CD8-positive, alpha-beta memory T cell (primary cell): ENCODE measurements around the gene USP11. TPM values are rescaled to one million over a fixed set of nuclear protein-coding genes. Genes with fewer than 3 reads are reported as not detected.
A peak's percentile ranks its signal among the peaks of the same experiment; 100 is the strongest.
"Not testable (repeated sequence)": the region's sequence is repeated elsewhere in the genome, so short reads cannot be mapped to it uniquely, and the experiment has no call there.

Experiments used
- CTCF ChIA-PET: fragments of 350-600 bp; sonication (Branson Sonifier 250); formaldehyde crosslinking; loops from one replicate; lab custom pipeline; 2021; ENCODE audit warnings: antibody characterized with exemption; lab: Charles Lee
- POLR2A ChIA-PET: fragments of 350-600 bp; sonication (Branson Sonifier 250); formaldehyde crosslinking; loops from one replicate; lab custom pipeline; 2021; ENCODE audit warnings: antibody characterized with exemption; lab: Charles Lee
- DNase-seq, 5 donors: peaks; one replicate each; pipeline versions ENCODE4 v3.0.0 to v3.0.0-alpha.2; 2020 to 2022; ENCODE audit warnings: mixed read lengths in 1 of 5
- H3K27ac ChIP-seq: one replicate; pipeline ENCODE4 v1.7.0; 2013; ENCODE audit warnings: low read depth, mild to moderate bottlenecking, low read length, moderate library complexity
- H3K27me3 ChIP-seq: 2 replicates; pipeline ENCODE4 v1.7.0; 2013; ENCODE audit warnings: low read length, mild to moderate bottlenecking; ENCODE audit not compliant: insufficient read depth, poor library complexity, severe bottlenecking
- H3K36me3 ChIP-seq: 2 replicates; pipeline ENCODE4 v1.7.0; 2013; ENCODE audit warnings: mild to moderate bottlenecking, low read length, moderate library complexity; ENCODE audit not compliant: insufficient read depth
- H3K4me1 ChIP-seq: 2 replicates; pipeline ENCODE4 v1.7.0; 2013; ENCODE audit warnings: mild to moderate bottlenecking, low read length, moderate library complexity; ENCODE audit not compliant: insufficient read depth
- H3K4me3 ChIP-seq: 2 replicates; pipeline ENCODE4 v1.7.0; 2013; ENCODE audit warnings: mild to moderate bottlenecking, low read length
- H3K9me3 ChIP-seq: 2 replicates; pipeline ENCODE4 v1.7.0; 2013; ENCODE audit warnings: mild to moderate bottlenecking, low read length
- H3K27ac Mint-ChIP-seq, 8 donors: one replicate each; pipeline ENCODE4 v1.8.0; 2020 to 2021; ENCODE audit warnings: mixed read lengths in 8 of 8, mild to moderate bottlenecking in 6 of 8, inconsistent platforms in 3 of 8, moderate library complexity in 3 of 8
- H3K27me3 Mint-ChIP-seq, 2 donors: one replicate each; pipeline ENCODE4 v1.8.0; 2020 to 2021; ENCODE audit warnings: mixed read lengths in 2 of 2, mild to moderate bottlenecking in 1 of 2, moderate library complexity in 1 of 2
- H3K36me3 Mint-ChIP-seq, 3 donors: one replicate each; pipeline ENCODE4 v1.8.0; 2020 to 2021; ENCODE audit warnings: mixed read lengths in 3 of 3, inconsistent platforms in 1 of 3, mild to moderate bottlenecking in 1 of 3
- H3K4me1 Mint-ChIP-seq, 3 donors: one replicate each; pipeline ENCODE4 v1.8.0; 2020 to 2021; ENCODE audit warnings: mixed read lengths in 3 of 3, inconsistent platforms in 1 of 3, mild to moderate bottlenecking in 1 of 3
- H3K4me3 Mint-ChIP-seq, 7 donors: one replicate each; pipeline ENCODE4 v1.8.0; 2020 to 2021; ENCODE audit warnings: mixed read lengths in 7 of 7, mild to moderate bottlenecking in 6 of 7, moderate library complexity in 4 of 7, inconsistent platforms in 2 of 7
- H3K9me3 Mint-ChIP-seq, 5 donors: one replicate each; pipeline ENCODE4 v1.8.0; 2020 to 2022; ENCODE audit warnings: mixed read lengths in 5 of 5, mild to moderate bottlenecking in 3 of 5, moderate library complexity in 2 of 5, inconsistent platforms in 1 of 5
- polyA plus RNA-seq: library from polyadenylated mRNA; unstranded; fragments of 300-500 nt; fragmentation: Illumina TruSeq; gene quantifications from one replicate; pipeline ENCODE4 v1.2.3, GENCODE V29; 2021
- total RNA-seq, 2 experiments: library from RNA; stranded (reverse); gene quantifications; one replicate each; pipeline ENCODE4 v1.2.3, GENCODE V29; 2021

USP11 gene
- total and polyA plus RNA-seq, 3 experiments from 2014 or later, result 34.0 to 121 (median 41.7) TPM

DNA sequence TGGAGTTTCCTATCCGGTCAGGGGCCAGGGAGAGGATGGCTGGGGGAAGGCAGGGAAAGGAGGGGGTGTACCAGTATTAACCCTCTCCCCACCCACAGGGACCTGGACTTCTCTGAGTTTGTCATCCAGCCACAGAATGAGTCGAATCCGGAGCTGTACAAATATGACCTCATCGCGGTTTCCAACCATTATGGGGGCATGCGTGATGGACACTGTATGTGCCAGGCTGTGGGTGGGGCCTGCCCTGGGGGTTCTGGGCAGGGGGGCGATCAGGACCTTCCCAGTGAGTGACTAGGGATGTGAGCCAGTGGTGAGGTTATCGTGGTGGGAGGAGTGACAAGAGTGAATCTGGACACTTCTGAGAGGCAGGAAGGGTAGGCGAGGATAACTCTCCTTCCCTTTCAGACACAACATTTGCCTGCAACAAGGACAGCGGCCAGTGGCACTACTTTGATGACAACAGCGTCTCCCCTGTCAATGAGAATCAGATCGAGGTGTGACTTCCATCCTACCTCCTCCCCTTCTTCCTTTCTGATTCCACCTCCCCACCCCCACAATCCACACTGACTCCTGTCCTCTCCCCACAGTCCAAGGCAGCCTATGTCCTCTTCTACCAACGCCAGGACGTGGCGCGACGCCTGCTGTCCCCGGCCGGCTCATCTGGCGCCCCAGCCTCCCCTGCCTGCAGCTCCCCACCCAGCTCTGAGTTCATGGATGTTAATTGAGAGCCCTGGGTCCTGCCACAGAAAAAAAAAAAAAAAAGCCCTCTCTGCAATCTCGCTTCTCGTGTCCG is 14.6 kb downstream of the USP11 start:
- H3K27me3 Mint-ChIP-seq, result peaks cover 0 to 4% of the 10 kb centered on the region in 2 donors
- no peak overlapping the region for H3K4me3 Mint-ChIP-seq
- Histone ChIP-seq H3K9me3 (no peaks in the 10 kb centered on the region), H3K27me3 (no peaks in the 10 kb centered on the region), H3K4me3 (no peak overlapping the region), H3K36me3 (peaks cover 2% of the 10 kb centered on the region), H3K27ac (no peak overlapping the region), H3K4me1 (no peaks in the 10 kb centered on the region)
- CTCF ChIA-PET, result no interaction called here
- H3K4me1 Mint-ChIP-seq, result no peaks in the 10 kb centered on the region
- peaks cover 0 to 59% (median 13%) of the 10 kb centered on the region in 3 donors for H3K36me3 Mint-ChIP-seq
- POLR2A ChIA-PET, result no interaction called here
- peak overlapping the region in 3 of 8 donors; percentile 32 to 96 (median 38) for H3K27ac Mint-ChIP-seq
- no peaks in the 10 kb centered on the region for H3K9me3 Mint-ChIP-seq
- no peak for DNase-seq

- peak overlapping the region in 4 of 8 donors; percentile 32 to 96 (median 55) for H3K27ac Mint-ChIP-seq
- peaks cover 0 to 4% of the 10 kb centered on the region in 2 donors for H3K27me3 Mint-ChIP-seq
- CTCF ChIA-PET, result no interaction called here
Measured at GRCh38 chrX:47247999-47248320, 15.2 kb downstream of the USP11 start.

GRCh38 chrX:47248576-47248975 is 15.8 kb downstream of the USP11 start:
- H3K4me1 Mint-ChIP-seq, result no peaks in the 10 kb centered on the region
- Histone ChIP-seq H3K9me3 (no peaks in the 10 kb centered on the region), H3K27me3 (no peaks in the 10 kb centered on the region), H3K4me1 (no peaks in the 10 kb centered on the region), H3K36me3 (no peaks in the 10 kb centered on the region), H3K27ac (no peak overlapping the region), H3K4me3 (no peak overlapping the region)
- no peak for DNase-seq
- H3K4me3 Mint-ChIP-seq, result no peak overlapping the region
- peaks cover 0 to 4% of the 10 kb centered on the region in 2 donors for H3K27me3 Mint-ChIP-seq
- ChIA-PET CTCF (no interaction called here), POLR2A (no interaction called here)
- H3K9me3 Mint-ChIP-seq, result no peaks in the 10 kb centered on the region
- H3K36me3 Mint-ChIP-seq, result peaks cover 0 to 52% (median 13%) of the 10 kb centered on the region in 3 donors
- H3K27ac Mint-ChIP-seq, result peak overlapping the region in 3 of 8 donors; percentile 11 to 55 (median 14)

More at GRCh38 chrX:47247999-47248320, 15.2 kb downstream of the USP11 start:
- no peaks in the 10 kb centered on the region for H3K27me3 ChIP-seq
- no peak for DNase-seq
- POLR2A ChIA-PET, result no interaction called here
- H3K4me3 Mint-ChIP-seq, result no peak overlapping the region
- no peaks in the 10 kb centered on the region for H3K4me1 Mint-ChIP-seq
- no peaks in the 10 kb centered on the region for H3K9me3 ChIP-seq
- H3K36me3 Mint-ChIP-seq, result peaks cover 0 to 55% (median 13%) of the 10 kb centered on the region in 3 donors
- H3K36me3 ChIP-seq, result no peaks in the 10 kb centered on the region
- no peaks in the 10 kb centered on the region for H3K9me3 Mint-ChIP-seq
- no peak overlapping the region for H3K4me3 ChIP-seq
- no peak overlapping the region for H3K27ac ChIP-seq
- no peaks in the 10 kb centered on the region for H3K4me1 ChIP-seq

GRCh38 chrX:47250017-47250347 is 17.2 kb downstream of the USP11 start:
- Histone ChIP-seq H3K27me3 (no peaks in the 10 kb centered on the region), H3K4me1 (no peaks in the 10 kb centered on the region), H3K36me3 (no peaks in the 10 kb centered on the region), H3K4me3 (no peak overlapping the region), H3K27ac (no peak overlapping the region), H3K9me3 (no peaks in the 10 kb centered on the region)
- POLR2A ChIA-PET, result interaction anchor here (0.7 kb wide), 1 partner anchor 9 kb away, joined by 7 read pairs; no protein-coding TSS in a partner anchor
- Mint-ChIP-seq H3K27me3 (peaks cover 0 to 9% of the 10 kb centered on the region in 2 donors), H3K4me3 (no peak overlapping the region), H3K27ac (peak overlapping the region in 1 of 8 donors; percentile 23), H3K4me1 (no peaks in the 10 kb centered on the region), H3K36me3 (peaks cover 10 to 38% (median 14%) of the 10 kb centered on the region in 3 donors), H3K9me3 (peaks cover 0 to 5% (median 0%) of the 10 kb centered on the region in 5 donors)
- no peak for DNase-seq
- CTCF ChIA-PET, result interaction anchor here (1.1 kb wide), 1 partner anchor 274 kb away, joined by 3 read pairs; no protein-coding TSS in a partner anchor

- H3K9me3 Mint-ChIP-seq, H3K27me3 ChIP-seq, H3K9me3 ChIP-seq, H3K27ac Mint-ChIP-seq, H3K27ac ChIP-seq, POLR2A ChIA-PET, H3K4me3 Mint-ChIP-seq, H3K36me3 ChIP-seq, H3K36me3 Mint-ChIP-seq, H3K4me1 ChIP-seq, CTCF ChIA-PET, DNase-seq, H3K4me3 ChIP-seq, H3K4me1 Mint-ChIP-seq: not testable (repeated sequence)
- peaks cover 0 to 11% of the 10 kb centered on the region in 2 donors for H3K27me3 Mint-ChIP-seq
Measured at GRCh38 chrX:47257620-47258019, 24.8 kb downstream of the USP11 start.

- H3K9me3 ChIP-seq, result no peaks in the 10 kb centered on the region
- no peak overlapping the region for H3K27ac ChIP-seq
- H3K4me3 ChIP-seq, result no peak overlapping the region
- Mint-ChIP-seq H3K9me3 (no peaks in the 10 kb centered on the region), H3K4me1 (no peaks in the 10 kb centered on the region), H3K27ac (no peak overlapping the region), H3K36me3 (no peaks in the 10 kb centered on the region), H3K27me3 (peaks cover 0 to 3% of the 10 kb centered on the region in 2 donors), H3K4me3 (no peak overlapping the region)
- ChIA-PET CTCF (no interaction called here), POLR2A (no interaction called here)
- no peaks in the 10 kb centered on the region for H3K36me3 ChIP-seq
- no peaks in the 10 kb centered on the region for H3K4me1 ChIP-seq
- H3K27me3 ChIP-seq, result no peaks in the 10 kb centered on the region
- DNase-seq, result no peak
Measured at GRCh38 chrX:47264483-47265173, 31.8 kb downstream of the USP11 start.

DNA sequence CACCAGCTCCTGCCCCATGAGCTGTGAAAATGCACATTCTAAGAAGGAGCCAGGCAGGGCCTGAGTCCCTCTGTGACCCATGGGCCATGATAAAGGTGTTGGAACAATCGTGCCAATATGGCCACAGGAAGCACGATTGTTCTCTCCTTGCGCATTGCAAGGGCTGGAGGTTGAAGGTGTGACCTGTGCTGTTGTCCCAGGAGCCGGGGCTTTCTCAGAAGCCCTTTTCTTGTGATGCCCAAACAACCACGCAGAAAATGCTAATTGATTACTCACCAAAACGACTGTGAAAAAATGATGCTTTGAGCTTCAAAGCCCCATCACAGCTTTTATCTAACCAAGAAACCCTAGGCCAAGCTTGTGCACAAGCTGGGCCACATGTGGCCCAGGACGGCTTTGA is 33.8 kb downstream of the USP11 start:
- Mint-ChIP-seq H3K27ac (no peak overlapping the region), H3K9me3 (no peaks in the 10 kb centered on the region), H3K27me3 (peaks cover 0 to 2% of the 10 kb centered on the region in 2 donors), H3K4me1 (no peaks in the 10 kb centered on the region), H3K36me3 (no peaks in the 10 kb centered on the region), H3K4me3 (no peak overlapping the region)
- DNase-seq, result no peak
- no peaks in the 10 kb centered on the region for H3K36me3 ChIP-seq
- ChIA-PET POLR2A (no interaction called here), CTCF (no interaction called here)
- H3K4me3 ChIP-seq, result no peak overlapping the region
- no peaks in the 10 kb centered on the region for H3K9me3 ChIP-seq
- H3K27me3 ChIP-seq, result no peaks in the 10 kb centered on the region
- H3K4me1 ChIP-seq, result no peaks in the 10 kb centered on the region
- H3K27ac ChIP-seq, result no peak overlapping the region

DNA sequence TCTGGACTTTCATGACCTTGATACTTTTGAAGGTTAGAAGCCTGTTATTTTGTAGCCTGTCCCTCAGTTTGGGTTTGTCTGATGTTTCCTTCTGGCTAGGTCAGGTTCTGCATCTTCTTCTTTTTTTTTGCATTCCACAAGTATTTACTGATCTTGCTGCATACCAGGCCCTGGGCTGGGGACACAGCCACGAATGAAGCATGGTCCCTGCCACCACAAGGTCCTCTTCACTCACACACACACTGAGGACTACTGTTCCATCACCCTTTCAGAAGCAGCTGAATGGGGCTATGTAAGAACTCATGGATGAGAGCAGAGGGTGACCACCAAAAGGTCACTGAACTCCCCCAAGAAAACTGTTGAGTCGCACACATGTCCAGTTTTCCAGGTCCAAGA is 39.2 kb downstream of the USP11 start:
- H3K9me3 ChIP-seq, result no peaks in the 10 kb centered on the region
- H3K9me3 Mint-ChIP-seq, result no peaks in the 10 kb centered on the region
- no peaks in the 10 kb centered on the region for H3K27me3 ChIP-seq
- no peak overlapping the region for H3K27ac ChIP-seq
- H3K36me3 ChIP-seq, result no peaks in the 10 kb centered on the region
- no peaks in the 10 kb centered on the region for H3K4me1 Mint-ChIP-seq
- ChIA-PET POLR2A (no interaction called here), CTCF (no interaction called here)
- H3K4me3 Mint-ChIP-seq, result no peak overlapping the region
- H3K4me1 ChIP-seq, result no peaks in the 10 kb centered on the region
- peaks cover 3 to 8% of the 10 kb centered on the region in 2 donors for H3K27me3 Mint-ChIP-seq
- no peaks in the 10 kb centered on the region for H3K36me3 Mint-ChIP-seq
- no peak for DNase-seq
- H3K4me3 ChIP-seq, result no peak overlapping the region
- H3K27ac Mint-ChIP-seq, result no peak overlapping the region
